ENCODE measurements around the gene ARHGAP22. TPM values are rescaled to one million over a fixed set of nuclear protein-coding genes. Genes with fewer than 3 reads are reported as not detected.

ARHGAP22 gene
- total and polyA plus RNA-seq, 2 of the 4 experiments (the other 2 are of a cell fraction), result 28.3 to 30.2 TPM

GRCh38 chr10:48451969-48452878 lies 152.6 kb downstream of the ARHGAP22 start:
- Histone ChIP-seq H4K20me1 (ENCODE audit: insufficient read depth, low read length) (peaks cover 33% of the 10 kb centered on the region), H3K9ac (ENCODE audit: low read depth, low read length) (no peak overlapping the region), H4K5ac (ENCODE audit: low read depth, low read length) (no peak overlapping the region), H3K27ac (ENCODE audit: insufficient read depth, low read length) (no peak overlapping the region), H3K4me1 (ENCODE audit: control insufficient read depth, insufficient read depth, low read length) (peaks cover 17% of the 10 kb centered on the region), H3K9me3 (ENCODE audit: control insufficient read depth, insufficient read depth, low read length) (no peaks in the 10 kb centered on the region), H3K4ac (ENCODE audit: low read depth, low read length) (no peak overlapping the region), H4K8ac (ENCODE audit: low read depth in 2 of 2, low read length in 2 of 2) (no peak overlapping the region), H3K36me3 (ENCODE audit: control insufficient read depth, insufficient read depth, low read length) (peaks cover 11% of the 10 kb centered on the region; the same call in 1 of the 2 replicates), H2BK120ac (ENCODE audit: low read depth, low read length) (no peak overlapping the region), H2AK5ac (ENCODE audit: low read depth, low read length) (no peak overlapping the region), H3K4me3 (ENCODE audit: insufficient read depth, low read depth, low read length) (no peak overlapping the region), H3K4me2 (ENCODE audit: low read depth, low read length) (no peak overlapping the region), H3K14ac (replicated peaks; ENCODE audit: low read depth, low read length) (no peak overlapping the region), H3K56ac (ENCODE audit: extremely low read depth, insufficient read depth, low read length) (no peak overlapping the region), H3K27me3 (ENCODE audit: control insufficient read depth, insufficient read depth, low read length) (no peaks in the 10 kb centered on the region), H3K18ac (ENCODE audit: low read depth, low read length) (no peak overlapping the region), H2BK5ac (ENCODE audit: low read depth, low read length, poor library complexity, severe bottlenecking) (no peak overlapping the region), H4K91ac (ENCODE audit: insufficient read depth, low read depth, low read length) (no peak overlapping the region), H2AFZ (replicated peaks; ENCODE audit: low read length, poor library complexity) (peak overlapping the region; percentile 9), H3K9me1 (ENCODE audit: insufficient read depth, low read length) (peaks cover 23% of the 10 kb centered on the region), H3K79me1 (ENCODE audit: low read depth in 1 of 2, low read length in 2 of 2) (peaks cover 12 to 73% of the 10 kb centered on the region in 2 experiments; a peak in 3 of 4 replicates), H2AK9ac (replicated peaks; ENCODE audit: low read depth, low read length, poor library complexity) (peak overlapping the region; percentile 67), H2BK20ac (ENCODE audit: low read depth, low read length) (no peak overlapping the region), H3K23ac (ENCODE audit: low read depth, low read length) (no peak overlapping the region), H2BK15ac (ENCODE audit: low read depth, low read length) (no peak overlapping the region)
- ChIA-PET CTCF (no interaction called here), POLR2A (ENCODE audit: unreplicated experiment) (no interaction called here)
- BruUV-seq (replicated peaks), result no TSS peak
- intact Hi-C loops (cut with micrococcal nuclease), result no loop called here
- 97% methylated on average over 4 of the region's 15 CpGs; no CpG with 5 or more reads in 1 of the 2 experiments for WGBS, 2 experiments (ENCODE audit: extremely low coverage in 2 of 2, insufficient read length in 1 of 2)
- dilution Hi-C loops (cut with HindIII; ENCODE audit: low sequenced_read_pairs, unreplicated experiment), result no loop called here
- TF ChIP-seq BHLHE40 (IDR thresholded peaks at IDR 0.05; ENCODE audit: low read depth, low read length), result no peak
- no peak for TF ChIP-seq MAFK (IDR thresholded peaks at IDR 0.05; ENCODE audit: low read depth, low read length)
- no peak for TF ChIP-seq MXI1 (IDR thresholded peaks at IDR 0.05; ENCODE audit: borderline replicate concordance, low read depth, low read length)
- ATAC-seq (ENCODE audit: low read depth) (no peak), DNase-seq (no peak)
- in situ Hi-C loops (cut with MboI; ENCODE audit: low sequenced_read_pairs), result no loop called here

Data from IMR-90 (cell line).